SU-DHL-6 (cell line): ENCODE data around the gene PFN4.

ENCODE experiments used
- CTCF ChIP-seq: fragments of 200-600 bp; sonication (generic); IDR thresholded peaks from one replicate; pipeline ENCODE4 v1.5.1; 2017; ENCODE audit warnings: antibody characterized with exemption, mild to moderate bottlenecking, low read length, moderate library complexity; ENCODE audit not compliant: insufficient read depth, poor library complexity, severe bottlenecking
- EZH2phosphoT487 ChIP-seq: fragments of 200-600 bp; sonication (generic), shearing (Covaris generic); conservative IDR thresholded peaks from 2 replicates; pipeline ENCODE4 v1.6.1; 2018; ENCODE audit warnings: mild to moderate bottlenecking, antibody characterized with exemption, low read length, moderate library complexity, mixed read lengths

GRCh38 chr2:24101992-24102391 lies 21.1 kb downstream of the PFN4 start:
- TF ChIP-seq CTCF (no peak), EZH2phosphoT487 (no peak)
